Body of pancreas (tissue), 4 donors: Measurements from ENCODE around the gene PRDM13.

Experiments
- POLR2A ChIP-seq, 3 donors: fragments of 450-650 bp; IDR thresholded peaks; one replicate each; pipeline ENCODE4 v1.6.1; 2016; ENCODE audit warnings: antibody characterized with exemption in 3 of 3, mild to moderate bottlenecking in 2 of 3
- TF ChIP-seq, protein P1 (sequence below), 7 experiments: fragments of 450-650 bp in 4 of 7; fragments of 200-600 bp in 3 of 7; sonication (generic) in 3 of 7; IDR thresholded peaks; one replicate each; pipeline ENCODE4 v1.5.1; 2016 to 2019; ENCODE audit warnings: antibody characterized with exemption in 7 of 7

DNA sequence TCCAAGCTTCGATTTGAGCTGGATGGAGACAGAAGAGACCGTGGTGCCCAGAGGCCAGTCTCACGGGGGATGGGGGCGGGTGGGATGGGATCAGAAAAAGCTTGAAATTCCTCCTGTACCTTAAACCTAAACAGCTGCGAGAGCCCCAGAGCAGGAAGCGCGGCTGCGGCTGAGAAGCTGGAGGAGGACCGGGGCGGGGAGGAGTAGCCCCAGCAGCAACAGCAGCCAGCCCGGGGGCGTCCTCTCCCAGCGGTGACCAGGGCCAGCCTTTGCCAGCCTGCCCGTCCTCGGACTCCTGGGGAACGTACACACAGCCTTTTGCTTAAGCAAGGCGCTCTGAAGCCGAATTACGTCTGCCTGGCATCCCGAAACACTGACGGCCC, 17.4 kb upstream of the PRDM13 start:
- TF ChIP-seq, protein P1, sequence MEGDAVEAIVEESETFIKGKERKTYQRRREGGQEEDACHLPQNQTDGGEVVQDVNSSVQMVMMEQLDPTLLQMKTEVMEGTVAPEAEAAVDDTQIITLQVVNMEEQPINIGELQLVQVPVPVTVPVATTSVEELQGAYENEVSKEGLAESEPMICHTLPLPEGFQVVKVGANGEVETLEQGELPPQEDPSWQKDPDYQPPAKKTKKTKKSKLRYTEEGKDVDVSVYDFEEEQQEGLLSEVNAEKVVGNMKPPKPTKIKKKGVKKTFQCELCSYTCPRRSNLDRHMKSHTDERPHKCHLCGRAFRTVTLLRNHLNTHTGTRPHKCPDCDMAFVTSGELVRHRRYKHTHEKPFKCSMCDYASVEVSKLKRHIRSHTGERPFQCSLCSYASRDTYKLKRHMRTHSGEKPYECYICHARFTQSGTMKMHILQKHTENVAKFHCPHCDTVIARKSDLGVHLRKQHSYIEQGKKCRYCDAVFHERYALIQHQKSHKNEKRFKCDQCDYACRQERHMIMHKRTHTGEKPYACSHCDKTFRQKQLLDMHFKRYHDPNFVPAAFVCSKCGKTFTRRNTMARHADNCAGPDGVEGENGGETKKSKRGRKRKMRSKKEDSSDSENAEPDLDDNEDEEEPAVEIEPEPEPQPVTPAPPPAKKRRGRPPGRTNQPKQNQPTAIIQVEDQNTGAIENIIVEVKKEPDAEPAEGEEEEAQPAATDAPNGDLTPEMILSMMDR (IDR thresholded peaks at IDR 0.05) = no peak
- no peak for TF ChIP-seq POLR2A (IDR thresholded peaks at IDR 0.05)
